ENCODE measurements around the gene LCN6.

- no peak for TF ChIP-seq CTCF (IDR thresholded peaks at IDR 0.05)
- TF ChIP-seq POLR2A (IDR thresholded peaks at IDR 0.05): no peak
Observed at GRCh38 chr9:136714893-136715274, 33.4 kb downstream of the LCN6 start.

Measured in testis (tissue), 2 donors.